Spleen (tissue), 7 donors: ENCODE data around the gene JDP2.

ENCODE experiments used
- CTCF ChIP-seq, 11 experiments: fragments of 200-600 bp in 7 of 11; fragments of 450-650 bp in 4 of 11; sonication (generic) in 4 of 11; IDR thresholded peaks in 8 of 11; conservative IDR thresholded peaks in 3 of 11; 1 replicate in 7 of 11; 2 replicates in 4 of 11; pipeline versions ENCODE4 v1.4.0 to v1.8.0; 2016 to 2021; ENCODE audit warnings: antibody characterized with exemption in 11 of 11, inconsistent platforms in 4 of 11, mild to moderate bottlenecking in 1 of 11
- POLR2A ChIP-seq, 3 donors: fragments of 450-650 bp; IDR thresholded peaks; one replicate each; pipeline ENCODE4 v1.5.1; 2017; ENCODE audit warnings: antibody characterized with exemption in 3 of 3, mild to moderate bottlenecking in 1 of 3
- POLR2AphosphoS5 ChIP-seq, 3 donors: sonication (generic); formaldehyde crosslinking; IDR thresholded peaks; one replicate each; pipeline ENCODE4 v1.5.1; 2017; ENCODE audit warnings: antibody characterized with exemption in 3 of 3
- donor health status: DM: no; HTN: no; CAD: no; lungs with moderate emphysema.
- donor health status: DM: no; HTN: no; CAD: no.
- donor health status: DM: no; HTN: no; CAD: no.

- TF ChIP-seq CTCF (IDR thresholded peaks at IDR 0.05 in 8 of 11, conservative IDR thresholded peaks at IDR 0.05 in 3 of 11) = no peak
- no peak for TF ChIP-seq POLR2A (IDR thresholded peaks at IDR 0.05)
- TF ChIP-seq POLR2AphosphoS5 (IDR thresholded peaks at IDR 0.05) = no peak
Measured at GRCh38 chr14:75443203-75443969, 15.6 kb downstream of the JDP2 start.
